ENCODE results near the gene TNFSF13.

TNFSF13 gene

DNA sequence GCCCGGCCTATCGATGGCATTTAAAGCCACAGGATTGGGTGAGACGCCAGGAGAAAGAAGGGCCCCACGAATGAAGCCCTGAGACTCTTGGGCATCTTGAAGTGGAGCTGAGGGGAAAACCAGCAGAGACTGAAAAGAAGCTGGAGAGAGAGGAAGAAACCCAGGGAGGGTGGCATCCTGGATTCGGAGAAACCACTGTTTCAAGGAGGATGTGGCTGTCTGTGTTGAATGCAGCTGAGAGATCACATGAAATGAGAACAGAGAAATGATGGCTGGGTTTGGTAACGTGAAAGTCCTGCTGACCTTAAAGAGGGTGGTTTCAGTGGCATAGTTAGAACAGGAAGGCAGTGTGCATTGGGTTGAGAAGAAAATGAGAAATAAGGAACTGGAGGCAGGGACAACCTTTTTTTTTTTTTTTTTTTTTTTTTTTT is 5.9 kb upstream of the TNFSF13 start:
- no peak for DNase-seq (ENCODE audit: low spot score)

DNA sequence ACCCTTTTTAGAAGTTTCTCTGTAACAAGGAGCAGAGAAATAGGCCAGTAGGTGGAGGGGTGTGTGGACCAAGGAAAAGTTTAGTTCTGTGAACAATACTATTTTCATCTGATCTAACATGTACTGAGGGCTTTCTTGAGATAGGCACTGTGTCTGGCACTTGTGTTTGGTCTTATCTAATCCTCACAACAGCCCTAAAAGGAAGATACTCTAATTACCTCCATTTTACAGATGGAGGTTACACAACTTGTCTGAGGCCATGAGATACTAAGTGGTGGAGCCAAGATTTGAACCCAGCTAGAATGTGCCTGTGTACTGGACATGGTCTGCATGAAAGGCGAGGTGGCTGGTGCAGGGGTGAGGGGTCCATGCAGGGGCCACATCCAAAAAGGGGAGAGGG is 5.2 kb upstream of the TNFSF13 start:
- no peak for DNase-seq (ENCODE audit: low spot score)

DNA sequence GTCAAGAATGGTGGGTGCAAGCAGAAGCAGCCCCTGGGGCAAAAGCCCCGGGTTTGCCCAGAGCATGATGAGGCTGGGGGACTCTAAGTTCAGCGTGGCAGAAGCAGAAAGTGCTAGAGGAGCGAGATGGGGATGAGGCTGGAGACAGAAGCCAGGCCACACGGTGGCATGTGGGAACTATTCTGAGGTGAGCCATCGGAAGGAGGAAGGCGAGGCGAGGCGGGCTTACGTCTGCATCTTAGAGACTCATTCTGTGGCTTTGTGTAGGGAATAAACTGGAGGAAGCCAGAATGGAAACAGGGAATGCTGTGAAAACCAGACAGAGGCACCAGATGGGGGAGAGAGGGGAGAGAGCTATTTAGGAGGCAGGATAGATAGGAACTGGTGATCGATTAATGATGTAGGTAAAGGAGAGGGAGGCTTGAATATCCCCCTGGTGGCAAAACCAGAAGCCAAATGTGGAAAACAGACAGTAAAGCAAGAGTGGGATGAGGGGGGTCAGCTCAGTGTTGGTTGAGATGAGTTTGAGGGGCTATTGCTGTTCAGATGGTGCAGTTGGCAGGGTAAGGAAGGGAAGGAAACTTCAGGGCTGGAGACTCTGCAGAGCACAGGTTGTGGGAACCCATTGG is 3.1 kb upstream of the TNFSF13 start:
- no peak for DNase-seq (ENCODE audit: low spot score)

DNA sequence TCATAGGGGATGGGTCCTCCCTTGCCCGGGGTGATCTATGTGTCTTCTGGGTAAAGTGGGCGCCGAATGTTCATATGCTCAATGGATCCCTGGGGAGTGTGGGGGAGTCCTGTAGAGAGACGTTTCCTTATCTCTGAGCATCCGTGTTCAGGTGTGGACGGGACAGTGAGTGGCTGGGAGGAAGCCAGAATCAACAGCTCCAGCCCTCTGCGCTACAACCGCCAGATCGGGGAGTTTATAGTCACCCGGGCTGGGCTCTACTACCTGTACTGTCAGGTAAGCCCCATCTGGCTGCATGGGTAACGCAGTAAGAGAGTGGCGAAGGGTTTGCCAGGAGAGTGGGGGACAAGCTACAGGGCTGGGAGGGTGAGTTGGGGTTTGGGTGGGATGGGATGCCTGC is 1.9 kb upstream of the TNFSF13 start:
- DNase-seq (ENCODE audit: low spot score), result no peak

DNA sequence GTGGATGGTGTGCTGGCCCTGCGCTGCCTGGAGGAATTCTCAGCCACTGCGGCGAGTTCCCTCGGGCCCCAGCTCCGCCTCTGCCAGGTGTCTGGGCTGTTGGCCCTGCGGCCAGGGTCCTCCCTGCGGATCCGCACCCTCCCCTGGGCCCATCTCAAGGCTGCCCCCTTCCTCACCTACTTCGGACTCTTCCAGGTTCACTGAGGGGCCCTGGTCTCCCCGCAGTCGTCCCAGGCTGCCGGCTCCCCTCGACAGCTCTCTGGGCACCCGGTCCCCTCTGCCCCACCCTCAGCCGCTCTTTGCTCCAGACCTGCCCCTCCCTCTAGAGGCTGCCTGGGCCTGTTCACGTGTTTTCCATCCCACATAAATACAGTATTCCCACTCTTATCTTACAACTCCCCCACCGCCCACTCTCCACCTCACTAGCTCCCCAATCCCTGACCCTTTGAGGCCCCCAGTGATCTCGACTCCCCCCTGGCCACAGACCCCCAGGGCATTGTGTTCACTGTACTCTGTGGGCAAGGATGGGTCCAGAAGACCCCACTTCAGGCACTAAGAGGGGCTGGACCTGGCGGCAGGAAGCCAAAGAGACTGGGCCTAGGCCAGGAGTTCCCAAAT is 1.3 kb upstream of the TNFSF13 start:
- DNase-seq (ENCODE audit: low spot score), result no peak

DNA sequence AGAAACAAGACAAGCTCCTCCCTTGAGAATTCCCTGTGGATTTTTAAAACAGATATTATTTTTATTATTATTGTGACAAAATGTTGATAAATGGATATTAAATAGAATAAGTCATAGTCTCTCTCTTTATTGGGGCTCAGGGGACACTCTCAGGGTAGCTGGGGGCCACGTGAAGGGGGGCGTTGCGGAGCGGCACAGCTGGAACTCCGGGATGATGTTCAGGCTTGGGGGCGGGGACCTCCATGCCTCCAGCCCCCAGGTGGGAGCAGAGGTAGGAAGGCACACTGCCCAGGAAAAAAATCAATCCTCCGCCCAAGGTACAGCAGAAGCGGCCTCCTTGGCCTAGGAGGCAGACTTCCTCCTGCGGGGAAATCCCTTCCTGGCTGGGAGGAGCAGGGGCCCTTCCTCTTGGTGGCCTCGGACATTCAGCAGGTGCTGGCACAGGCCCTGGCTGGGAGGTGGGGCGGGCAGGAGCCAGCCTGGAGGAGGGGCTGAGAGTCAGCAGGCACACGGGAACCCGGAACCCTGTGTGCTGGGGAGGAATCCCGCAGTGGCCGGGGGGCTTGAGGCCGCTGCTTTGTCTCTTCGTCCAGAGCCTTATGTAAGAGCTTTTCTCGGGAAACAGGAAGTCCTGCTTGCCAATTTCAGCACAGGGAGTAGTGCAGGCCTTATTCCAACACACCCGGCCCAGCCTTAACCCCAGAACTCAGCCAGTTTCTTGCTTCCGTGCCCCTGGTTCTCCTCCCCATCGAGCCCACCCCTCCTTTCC is 591 bp upstream of the TNFSF13 start:
- no peak for DNase-seq (ENCODE audit: low spot score)

DNA sequence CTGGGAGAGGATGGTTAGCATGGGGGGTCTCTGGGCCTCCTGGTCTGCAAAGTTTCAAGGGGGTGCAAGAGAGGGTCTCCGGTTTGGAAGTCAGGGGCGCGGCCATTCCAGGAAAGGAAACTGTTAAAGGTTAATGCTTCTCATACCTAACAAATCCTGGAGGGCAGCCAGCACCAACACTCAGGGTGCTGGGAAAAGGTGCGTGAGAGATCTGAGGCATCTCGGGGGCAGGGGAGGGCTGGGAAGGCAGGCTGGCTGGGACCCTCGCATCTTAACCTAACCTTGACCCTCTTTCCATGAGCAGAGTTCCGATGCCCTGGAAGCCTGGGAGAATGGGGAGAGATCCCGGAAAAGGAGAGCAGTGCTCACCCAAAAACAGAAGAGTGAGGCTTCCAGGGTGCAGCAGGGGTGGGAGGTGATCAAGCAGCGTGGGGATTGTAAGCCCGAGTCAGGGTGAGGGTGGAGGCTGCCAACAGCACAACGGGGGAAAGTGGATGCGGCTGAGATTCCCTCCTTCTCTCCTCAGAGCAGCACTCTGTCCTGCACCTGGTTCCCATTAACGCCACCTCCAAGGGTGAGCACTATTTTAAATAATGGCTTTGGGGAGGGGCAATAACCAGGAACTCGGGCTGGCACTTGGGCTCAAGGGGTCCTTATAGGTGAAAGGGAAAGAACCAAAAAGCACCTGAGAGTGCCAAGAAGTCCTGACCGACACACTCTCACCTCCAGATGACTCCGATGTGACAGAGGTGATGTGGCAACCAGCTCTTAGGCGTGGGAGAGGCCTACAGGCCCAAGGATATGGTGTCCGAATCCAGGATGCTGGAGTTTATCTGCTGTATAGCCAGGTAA is 996 bp downstream of the TNFSF13 start:
- no peak for DNase-seq (ENCODE audit: low spot score)

DNA sequence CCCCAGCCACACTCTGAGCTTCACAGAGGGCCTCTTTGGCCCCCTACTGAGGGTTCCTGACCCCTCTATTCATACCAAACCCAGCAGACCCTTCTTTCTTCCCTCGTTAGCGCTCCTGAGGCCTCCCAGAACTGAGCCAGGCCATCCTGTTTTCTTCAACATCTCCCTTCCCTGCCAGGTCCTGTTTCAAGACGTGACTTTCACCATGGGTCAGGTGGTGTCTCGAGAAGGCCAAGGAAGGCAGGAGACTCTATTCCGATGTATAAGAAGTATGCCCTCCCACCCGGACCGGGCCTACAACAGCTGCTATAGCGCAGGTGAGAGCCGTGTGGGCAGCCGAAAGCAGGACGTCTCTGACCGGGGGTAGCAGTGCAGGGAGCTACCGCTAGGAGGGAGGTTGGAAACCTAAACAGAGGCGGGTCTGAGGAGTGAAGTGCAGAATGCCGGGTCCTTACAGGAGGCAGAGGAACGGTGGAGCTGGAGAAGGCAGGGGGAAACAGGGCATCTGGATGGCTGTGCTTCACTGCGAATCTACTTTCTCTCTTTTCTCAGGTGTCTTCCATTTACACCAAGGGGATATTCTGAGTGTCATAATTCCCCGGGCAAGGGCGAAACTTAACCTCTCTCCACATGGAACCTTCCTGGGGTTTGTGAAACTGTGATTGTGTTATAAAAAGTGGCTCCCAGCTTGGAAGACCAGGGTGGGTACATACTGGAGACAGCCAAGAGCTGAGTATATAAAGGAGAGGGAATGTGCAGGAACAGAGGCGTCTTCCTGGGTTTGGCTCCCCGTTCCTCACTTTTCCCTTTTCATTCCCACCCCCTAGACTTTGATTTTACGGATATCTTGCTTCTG is 1.9 kb downstream of the TNFSF13 start:
- DNase-seq (ENCODE audit: low spot score), result peak; percentile 75

DNA sequence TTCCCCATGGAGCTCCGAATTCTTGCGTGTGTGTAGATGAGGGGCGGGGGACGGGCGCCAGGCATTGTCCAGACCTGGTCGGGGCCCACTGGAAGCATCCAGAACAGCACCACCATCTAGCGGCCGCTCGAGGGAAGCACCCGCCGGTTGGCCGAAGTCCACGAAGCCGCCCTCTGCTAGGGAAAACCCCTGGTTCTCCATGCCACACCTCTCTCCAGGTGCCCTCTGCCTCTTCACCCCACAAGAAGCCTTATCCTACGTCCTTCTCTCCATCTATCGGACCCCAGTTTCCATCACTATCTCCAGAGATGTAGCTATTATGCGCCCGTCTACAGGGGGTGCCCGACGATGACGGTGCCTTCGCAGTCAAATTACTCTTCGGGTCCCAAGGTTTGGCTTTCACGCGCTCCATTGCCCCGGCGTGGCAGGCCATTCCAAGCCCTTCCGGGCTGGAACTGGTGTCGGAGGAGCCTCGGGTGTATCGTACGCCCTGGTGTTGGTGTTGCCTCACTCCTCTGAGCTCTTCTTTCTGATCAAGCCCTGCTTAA is 2.6 kb downstream of the TNFSF13 start:
- DNase-seq (ENCODE audit: low spot score), result peak; percentile 82

DNA sequence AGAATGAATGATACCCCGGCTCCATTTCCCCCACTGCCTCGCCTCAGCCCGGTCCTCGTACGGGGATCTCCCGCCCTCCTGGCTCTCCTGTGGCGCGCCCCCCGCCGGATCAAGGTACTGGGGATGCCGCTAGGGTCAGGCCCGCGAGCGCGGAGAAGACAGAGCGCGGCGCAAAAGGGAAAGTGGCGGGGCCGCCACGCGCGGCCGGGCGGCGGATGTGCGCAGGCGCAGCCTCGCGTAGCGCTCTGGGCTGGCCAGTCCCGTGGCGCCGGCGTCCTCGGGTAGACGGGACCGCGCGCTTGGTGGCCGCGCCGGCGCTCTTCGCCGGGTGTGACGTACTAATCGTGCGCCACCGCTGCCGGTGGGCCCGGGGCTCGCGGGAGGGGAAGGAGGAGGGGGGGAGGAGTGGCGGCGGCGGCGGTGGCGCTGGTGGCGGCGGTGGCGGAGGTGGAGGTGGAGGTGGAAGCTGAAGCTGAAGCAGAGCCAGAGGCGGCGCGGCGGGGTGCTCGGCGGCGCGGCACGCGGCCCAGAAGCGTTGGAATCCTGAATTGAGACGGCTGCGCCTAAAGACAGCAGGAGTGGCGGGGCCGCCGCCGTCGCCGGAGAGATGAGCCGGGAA is 3.1 kb downstream of the TNFSF13 start, which contains the start of gene SENP3:
TSS of gene SENP3 (plus strand) at position 331 of the 619 bp plus-strand sequence. CDS start 1,158 bp downstream, outside the sequence.
- peak; percentile 90 for DNase-seq (ENCODE audit: low spot score)

DNA sequence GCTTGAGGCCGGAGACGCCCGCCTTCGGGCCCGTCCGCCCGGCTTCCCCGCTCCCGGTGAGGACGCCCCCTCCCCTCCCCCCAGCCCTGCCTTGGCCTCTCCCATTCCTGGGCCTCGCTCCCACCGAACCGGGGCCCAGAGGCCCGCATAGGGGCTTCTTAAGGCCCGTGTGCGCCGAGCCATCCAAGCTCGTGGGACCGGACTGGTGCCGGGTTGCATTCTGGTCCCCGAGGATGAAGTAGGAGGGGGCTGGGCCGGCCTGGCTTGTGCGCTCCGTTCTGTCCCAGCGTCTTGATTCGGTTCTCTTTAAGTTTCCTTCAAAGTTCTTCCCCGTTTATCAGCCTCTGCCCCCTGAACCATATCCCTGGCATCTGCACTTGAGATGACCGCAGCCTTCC is 3.7 kb downstream of the TNFSF13 start:
- no peak for DNase-seq (ENCODE audit: low spot score)

DNA sequence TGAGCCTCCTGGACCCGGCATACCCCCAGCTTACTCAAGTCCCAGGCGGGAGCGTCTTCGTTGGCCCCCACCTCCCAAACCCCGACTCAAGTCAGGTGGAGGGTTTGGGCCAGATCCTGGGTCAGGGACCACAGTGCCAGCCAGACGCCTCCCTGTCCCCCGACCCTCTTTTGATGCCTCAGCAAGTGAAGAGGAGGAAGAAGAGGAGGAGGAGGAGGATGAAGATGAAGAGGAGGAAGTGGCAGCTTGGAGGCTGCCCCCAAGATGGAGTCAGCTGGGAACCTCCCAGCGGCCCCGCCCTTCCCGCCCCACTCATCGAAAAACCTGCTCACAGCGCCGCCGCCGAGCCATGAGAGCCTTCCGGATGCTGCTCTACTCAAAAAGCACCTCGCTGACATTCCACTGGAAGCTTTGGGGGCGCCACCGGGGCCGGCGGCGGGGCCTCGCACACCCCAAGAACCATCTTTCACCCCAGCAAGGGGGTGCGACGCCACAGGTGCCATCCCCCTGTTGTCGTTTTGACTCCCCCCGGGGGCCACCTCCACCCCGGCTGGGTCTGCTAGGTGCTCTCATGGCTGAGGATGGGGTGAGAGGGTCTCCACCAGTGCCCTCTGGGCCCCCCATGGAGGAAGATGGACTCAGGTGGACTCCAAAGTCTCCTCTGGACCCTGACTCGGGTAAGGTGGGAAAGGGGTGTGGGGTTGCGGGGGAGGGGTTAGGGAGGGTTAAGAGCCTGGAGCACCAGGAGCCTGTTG is 4.7 kb downstream of the TNFSF13 start:
- DNase-seq (ENCODE audit: low spot score), result no peak

DNA sequence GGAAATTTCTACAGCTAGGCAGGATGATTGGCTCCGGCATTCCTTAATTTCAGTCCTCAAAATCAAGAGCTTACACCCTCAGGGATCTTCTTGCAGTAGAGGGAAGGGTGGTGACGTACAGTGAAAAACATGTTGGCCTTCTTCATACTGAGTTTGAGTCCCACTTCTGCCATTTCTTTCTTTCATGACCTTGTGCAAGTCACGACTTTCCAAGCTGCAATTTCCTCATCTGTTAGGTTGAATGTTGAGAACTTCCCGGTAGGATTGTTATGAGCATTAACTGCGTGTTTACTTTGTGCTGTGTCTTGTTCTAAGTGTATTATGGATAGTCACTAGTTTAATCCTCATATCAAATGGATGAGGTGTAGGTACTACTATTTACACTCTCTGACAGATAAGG is 11.0 kb downstream of the TNFSF13 start:
- DNase-seq (ENCODE audit: low spot score), result no peak

DNA sequence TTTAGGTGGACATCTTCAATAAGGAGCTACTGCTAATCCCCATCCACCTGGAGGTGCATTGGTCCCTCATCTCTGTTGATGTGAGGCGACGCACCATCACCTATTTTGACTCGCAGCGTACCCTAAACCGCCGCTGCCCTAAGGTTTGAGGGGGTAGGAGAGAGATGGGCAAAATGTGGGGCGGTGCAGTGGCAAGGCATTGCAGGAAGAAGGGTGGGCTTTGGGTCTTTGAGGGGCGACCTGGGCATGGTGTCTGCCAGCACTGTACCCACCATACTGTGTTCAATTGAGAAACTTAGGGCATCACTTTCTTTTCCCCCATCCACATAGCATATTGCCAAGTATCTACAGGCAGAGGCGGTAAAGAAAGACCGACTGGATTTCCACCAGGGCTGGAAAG is 11.8 kb downstream of the TNFSF13 start:
- no peak for DNase-seq (ENCODE audit: low spot score)

DNA sequence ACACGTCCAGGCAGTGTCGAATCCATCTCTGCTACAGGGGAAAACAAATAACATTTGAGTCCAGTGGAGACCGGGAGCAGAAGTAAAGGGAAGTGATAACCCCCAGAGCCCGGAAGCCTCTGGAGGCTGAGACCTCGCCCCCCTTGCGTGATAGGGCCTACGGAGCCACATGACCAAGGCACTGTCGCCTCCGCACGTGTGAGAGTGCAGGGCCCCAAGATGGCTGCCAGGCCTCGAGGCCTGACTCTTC is 13.7 kb downstream of the TNFSF13 start:
- DNase-seq (ENCODE audit: low spot score), result no peak

DNA sequence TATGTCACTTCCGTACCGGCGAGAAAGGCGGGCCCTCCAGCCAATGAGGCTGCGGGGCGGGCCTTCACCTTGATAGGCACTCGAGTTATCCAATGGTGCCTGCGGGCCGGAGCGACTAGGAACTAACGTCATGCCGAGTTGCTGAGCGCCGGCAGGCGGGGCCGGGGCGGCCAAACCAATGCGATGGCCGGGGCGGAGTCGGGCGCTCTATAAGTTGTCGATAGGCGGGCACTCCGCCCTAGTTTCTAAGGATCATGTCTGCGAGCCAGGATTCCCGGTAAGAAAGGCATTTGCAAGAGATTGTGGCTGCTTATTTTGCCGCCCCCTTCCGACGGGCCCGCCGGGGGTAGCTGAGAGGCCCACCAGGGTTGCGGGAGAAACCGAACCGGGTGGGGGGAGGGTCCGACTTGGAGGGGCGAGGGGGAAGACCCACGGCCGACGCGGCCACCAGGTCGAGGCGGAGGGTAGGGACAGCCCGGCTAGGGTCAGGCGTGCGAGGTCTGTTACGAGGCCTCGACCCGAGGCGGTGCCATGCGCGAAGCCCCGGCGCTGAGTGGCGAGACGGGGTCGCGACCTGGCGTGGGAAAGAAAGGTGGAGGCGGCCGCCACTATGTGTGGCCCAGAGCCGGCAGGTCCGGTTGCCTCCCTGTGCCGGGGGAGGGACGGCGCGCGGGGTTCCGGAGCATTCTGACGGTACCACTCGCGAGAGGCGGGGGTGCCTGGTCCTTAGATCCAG is 14.2 kb downstream of the TNFSF13 start:
- DNase-seq (ENCODE audit: low spot score), result peak; percentile 99

DNA sequence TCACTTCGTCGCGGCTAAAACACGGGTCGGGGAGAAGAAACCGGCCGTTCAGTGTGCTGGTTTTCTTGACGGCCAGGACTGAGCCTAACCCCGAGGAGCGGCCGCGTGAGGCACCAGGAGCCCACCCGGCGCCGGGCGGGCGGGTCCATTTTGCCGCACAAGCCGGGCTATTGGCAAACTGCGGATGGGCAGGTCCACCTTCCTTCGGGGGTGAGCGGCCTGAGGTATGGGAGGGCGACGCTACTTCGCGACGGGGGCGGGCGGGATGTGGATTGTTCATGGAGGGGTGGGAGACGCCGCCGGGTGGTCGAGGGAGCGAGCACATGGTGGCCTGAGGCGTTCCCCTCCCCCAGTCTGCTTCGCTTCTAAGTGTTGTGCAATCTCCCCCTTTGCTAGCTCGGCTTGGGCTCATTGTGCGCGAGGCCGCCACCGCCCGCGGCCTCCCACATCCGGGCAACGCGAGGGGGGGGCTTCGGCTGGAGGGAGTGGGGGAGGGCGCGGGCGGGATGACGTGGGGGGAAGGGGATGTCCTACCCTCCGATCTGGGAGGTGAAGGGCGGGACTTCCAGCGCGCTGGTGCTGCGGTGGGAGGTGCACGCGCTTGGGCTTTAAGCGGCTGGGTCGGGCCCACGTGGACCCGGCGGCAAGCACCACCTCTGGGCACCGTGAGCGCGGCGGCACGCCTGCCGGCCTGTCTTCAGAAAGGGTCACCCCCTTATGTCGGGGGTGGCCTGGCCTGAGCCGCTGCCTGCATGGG is 15.0 kb downstream of the TNFSF13 start:
- peak; percentile 70 for DNase-seq (ENCODE audit: low spot score)

DNA sequence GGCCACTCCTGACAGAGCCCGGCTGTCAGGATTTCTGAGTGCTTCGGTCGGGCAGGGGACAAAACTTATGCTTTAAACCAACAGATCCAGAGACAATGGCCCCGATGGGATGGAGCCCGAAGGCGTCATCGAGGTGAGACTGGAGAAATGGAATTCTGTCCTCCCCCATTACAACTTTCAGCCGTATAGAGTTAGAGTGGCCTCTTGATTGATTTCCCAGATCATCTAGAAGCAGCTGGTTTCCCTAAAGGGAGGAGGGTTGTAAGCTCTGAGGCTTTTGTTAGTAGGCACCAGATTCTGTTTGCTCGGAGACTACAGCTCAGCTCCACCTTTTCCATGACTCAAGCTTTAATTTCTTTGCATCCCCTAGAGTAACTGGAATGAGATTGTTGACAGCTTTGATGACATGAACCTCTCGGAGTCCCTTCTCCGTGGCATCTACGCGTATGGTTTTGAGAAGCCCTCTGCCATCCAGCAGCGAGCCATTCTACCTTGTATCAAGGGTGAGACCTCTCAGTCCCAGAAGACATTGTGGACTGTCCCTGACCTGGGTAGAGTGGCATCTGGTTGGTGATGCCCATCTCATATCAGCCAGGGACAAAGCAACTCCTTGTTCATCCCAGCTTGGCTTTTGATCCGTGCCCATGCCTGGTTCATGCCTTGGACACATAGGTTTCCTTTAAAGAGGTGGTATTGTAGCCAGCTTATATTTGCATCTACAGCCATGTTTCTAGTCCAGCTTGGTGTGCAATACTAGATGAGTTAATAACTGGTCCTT is 15.8 kb downstream of the TNFSF13 start:
- no peak for DNase-seq (ENCODE audit: low spot score)

All from hematopoietic multipotent progenitor cell treated with erythropoietin and hydrocortisone succinate and interleukin-3 and kit ligand, for 15 days (in vitro differentiated cells).